ENCODE data around the gene AUTS2.

DNA sequence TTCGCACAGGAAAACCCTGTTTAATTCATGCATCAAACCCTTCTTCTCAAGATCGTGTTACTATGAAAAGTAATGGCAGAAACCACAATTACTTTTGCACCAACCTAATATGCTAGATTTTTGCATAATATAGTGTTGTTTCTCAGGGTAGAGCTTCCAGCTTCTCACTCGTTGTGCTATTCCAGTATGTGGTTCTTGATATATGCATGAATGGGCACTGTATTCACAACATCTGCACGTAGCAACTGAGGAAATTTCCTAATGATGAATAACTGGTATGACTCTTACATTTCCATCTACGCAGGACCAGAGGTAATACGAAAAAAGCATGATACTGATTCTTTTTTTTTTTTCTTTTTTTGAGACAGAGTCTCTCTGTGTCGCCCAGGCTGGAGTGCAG lies 1207.1 kb downstream of the AUTS2 start:
- TF ChIP-seq EP300 (IDR thresholded peaks at IDR 0.05; ENCODE audit: borderline replicate concordance in 1 of 2, low read depth in 2 of 2, low read length in 2 of 2): no peak
- TF ChIP-seq, protein P1, sequence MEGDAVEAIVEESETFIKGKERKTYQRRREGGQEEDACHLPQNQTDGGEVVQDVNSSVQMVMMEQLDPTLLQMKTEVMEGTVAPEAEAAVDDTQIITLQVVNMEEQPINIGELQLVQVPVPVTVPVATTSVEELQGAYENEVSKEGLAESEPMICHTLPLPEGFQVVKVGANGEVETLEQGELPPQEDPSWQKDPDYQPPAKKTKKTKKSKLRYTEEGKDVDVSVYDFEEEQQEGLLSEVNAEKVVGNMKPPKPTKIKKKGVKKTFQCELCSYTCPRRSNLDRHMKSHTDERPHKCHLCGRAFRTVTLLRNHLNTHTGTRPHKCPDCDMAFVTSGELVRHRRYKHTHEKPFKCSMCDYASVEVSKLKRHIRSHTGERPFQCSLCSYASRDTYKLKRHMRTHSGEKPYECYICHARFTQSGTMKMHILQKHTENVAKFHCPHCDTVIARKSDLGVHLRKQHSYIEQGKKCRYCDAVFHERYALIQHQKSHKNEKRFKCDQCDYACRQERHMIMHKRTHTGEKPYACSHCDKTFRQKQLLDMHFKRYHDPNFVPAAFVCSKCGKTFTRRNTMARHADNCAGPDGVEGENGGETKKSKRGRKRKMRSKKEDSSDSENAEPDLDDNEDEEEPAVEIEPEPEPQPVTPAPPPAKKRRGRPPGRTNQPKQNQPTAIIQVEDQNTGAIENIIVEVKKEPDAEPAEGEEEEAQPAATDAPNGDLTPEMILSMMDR (IDR thresholded peaks at IDR 0.05; ENCODE audit: control extremely low read depth in 1 of 3, insufficient read depth in 1 of 3, low read depth in 1 of 3, low read length in 3 of 3): no peak
- TF ChIP-seq GABPA (IDR thresholded peaks at IDR 0.05; ENCODE audit: borderline replicate concordance, insufficient read depth, low read length): no peak
- TF ChIP-seq CBX5 (IDR thresholded peaks at IDR 0.05; ENCODE audit: low read depth, low read length): no peak
- TF ChIP-seq BRCA1 (IDR thresholded peaks at IDR 0.05; ENCODE audit: low read depth, low read length): no peak
- TF ChIP-seq NRF1 (IDR thresholded peaks at IDR 0.05; ENCODE audit: low read depth, low read length): no peak
- no peak for TF ChIP-seq TCF12 (IDR thresholded peaks at IDR 0.05; ENCODE audit: low read depth, low read length)
- TF ChIP-seq JUND (IDR thresholded peaks at IDR 0.05; ENCODE audit: low read length): no peak
- TF ChIP-seq, protein P2, sequence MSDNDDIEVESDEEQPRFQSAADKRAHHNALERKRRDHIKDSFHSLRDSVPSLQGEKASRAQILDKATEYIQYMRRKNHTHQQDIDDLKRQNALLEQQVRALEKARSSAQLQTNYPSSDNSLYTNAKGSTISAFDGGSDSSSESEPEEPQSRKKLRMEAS (IDR thresholded peaks at IDR 0.05): no peak
- TF ChIP-seq SAP30 (IDR thresholded peaks at IDR 0.05; ENCODE audit: insufficient read depth, insufficient replicate concordance, low read length): no peak
- TF ChIP-seq CREB1 (IDR thresholded peaks at IDR 0.05): no peak
- no peak for TF ChIP-seq SIN3A (conservative IDR thresholded peaks at IDR 0.05 in 1 of 2, IDR thresholded peaks at IDR 0.05 in 1 of 2; ENCODE audit: low read depth in 1 of 2, low read length in 2 of 2)
- TF ChIP-seq RNF2 (IDR thresholded peaks at IDR 0.05; ENCODE audit: borderline replicate concordance, low read depth, low read length, missing control alignments, poor library complexity, severe bottlenecking): no peak
- TF ChIP-seq, protein P3, sequence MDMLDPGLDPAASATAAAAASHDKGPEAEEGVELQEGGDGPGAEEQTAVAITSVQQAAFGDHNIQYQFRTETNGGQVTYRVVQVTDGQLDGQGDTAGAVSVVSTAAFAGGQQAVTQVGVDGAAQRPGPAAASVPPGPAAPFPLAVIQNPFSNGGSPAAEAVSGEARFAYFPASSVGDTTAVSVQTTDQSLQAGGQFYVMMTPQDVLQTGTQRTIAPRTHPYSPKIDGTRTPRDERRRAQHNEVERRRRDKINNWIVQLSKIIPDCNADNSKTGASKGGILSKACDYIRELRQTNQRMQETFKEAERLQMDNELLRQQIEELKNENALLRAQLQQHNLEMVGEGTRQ (IDR thresholded peaks at IDR 0.05; ENCODE audit: low read length): no peak
